Keratinocyte (primary cell): ENCODE data around the gene TCF7L2. TPM values are rescaled to one million over a fixed set of nuclear protein-coding genes. Genes with fewer than 3 reads are reported as not detected.

Experiments used
- DNase-seq: peaks from one replicate; pipeline ENCODE4 v3.0.0-alpha.2; 2011; ENCODE audit warnings: low read depth, missing footprints, low spot score
- FAIRE-seq: peaks from 2 replicates; lab custom pipeline; 2011; peaks lifted over from hg19 to GRCh38; lab: Jason Lieb, UNC
- H2AFZ ChIP-seq: 2 replicates; pipeline ENCODE4 v1.6.0; 2012; ENCODE audit warnings: low read length, control low read depth, inconsistent platforms; ENCODE audit not compliant: control insufficient read depth
- H3K27ac ChIP-seq: 2 replicates; pipeline ENCODE4 v1.5.1; 2011; ENCODE audit warnings: low read length; ENCODE audit not compliant: control insufficient read depth, insufficient read depth
- H3K27me3 ChIP-seq: 3 replicates; pipeline ENCODE4 v1.6.0; 2011; ENCODE audit warnings: low read length; ENCODE audit not compliant: control insufficient read depth, insufficient read depth; ENCODE audit errors: extremely low read depth
- H3K36me3 ChIP-seq, 2 experiments: 2 replicates in 1 of 2; 3 replicates in 1 of 2; pipeline ENCODE4 v1.5.1; 2011; ENCODE audit warnings: low read length in 2 of 2, mild to moderate bottlenecking in 1 of 2; ENCODE audit not compliant: control insufficient read depth in 2 of 2, insufficient read depth in 2 of 2; ENCODE audit errors: extremely low read depth in 1 of 2
- H3K4me1 ChIP-seq: 3 replicates; pipeline ENCODE4 v1.5.1; 2011; ENCODE audit warnings: low read length; ENCODE audit not compliant: control insufficient read depth, insufficient read depth; ENCODE audit errors: extremely low read depth
- H3K4me2 ChIP-seq: 3 replicates; pipeline ENCODE4 v1.6.0; 2011; ENCODE audit warnings: low read depth, low read length; ENCODE audit not compliant: control insufficient read depth, insufficient read depth; ENCODE audit errors: extremely low read depth
- H3K4me3 ChIP-seq, 3 experiments: fragments of 200-600 bp in 1 of 3; sonication (generic) in 1 of 3; 2 replicates in 2 of 3; 3 replicates in 1 of 3; pipeline ENCODE4 v1.5.1; 2011 to 2016; ENCODE audit warnings: low read length in 3 of 3, mild to moderate bottlenecking in 3 of 3, control low read depth in 2 of 3, inconsistent platforms in 1 of 3, low read depth in 1 of 3, mixed read lengths in 1 of 3, mixed run types in 1 of 3, moderate library complexity in 1 of 3; ENCODE audit not compliant: control insufficient read depth in 2 of 3, insufficient read depth in 2 of 3; ENCODE audit errors: extremely low read depth in 1 of 3
- H3K79me2 ChIP-seq: 2 replicates; pipeline ENCODE4 v1.6.0; 2012; ENCODE audit warnings: low read length; ENCODE audit not compliant: control insufficient read depth, insufficient read depth
- H3K9ac ChIP-seq: 3 replicates; pipeline ENCODE4 v1.6.0; 2011; ENCODE audit warnings: low read length; ENCODE audit not compliant: control insufficient read depth, insufficient read depth; ENCODE audit errors: extremely low read depth
- H3K9me1 ChIP-seq: 3 replicates; pipeline ENCODE4 v1.6.0; 2011; ENCODE audit warnings: low read length; ENCODE audit not compliant: control insufficient read depth, insufficient read depth; ENCODE audit errors: extremely low read depth
- H3K9me3 ChIP-seq: 2 replicates; pipeline ENCODE4 v1.5.1; 2012; ENCODE audit warnings: low read depth, low read length; ENCODE audit not compliant: control insufficient read depth
- H4K20me1 ChIP-seq: 3 replicates; pipeline ENCODE4 v1.6.0; 2011; ENCODE audit warnings: low read length; ENCODE audit not compliant: control insufficient read depth, insufficient read depth; ENCODE audit errors: extremely low read depth
- EZH2 ChIP-seq: IDR thresholded peaks from one replicate; pipeline ENCODE4 v1.6.1; 2012; ENCODE audit warnings: inconsistent platforms, mild to moderate bottlenecking, low read length, moderate library complexity
- dilution Hi-C: fragments of 300-500 bp; cut with MboI; formaldehyde crosslinking; loops from one replicate; pipeline ENCODE4 v1.7.0; 2020; ENCODE audit warnings: low sequenced_read_pairs; ENCODE audit not compliant: extremely low pct_ligation_motif_present
- polyA plus RNA-seq, 5 experiments: library from polyadenylated mRNA; depleted of rRNA in 3 of 5; stranded (reverse) in 3 of 5; stranded (forward) in 1 of 5; unstranded in 1 of 5; fragments of >200 nt; gene quantifications; 1 replicate in 1 of 5; 2 replicates in 3 of 5; 3 replicates in 1 of 5; pipeline versions ENCODE4 v1.2.1 to v1.2.3, GENCODE V29; 2011 to 2012; ENCODE audit warnings: missing spikeins in 2 of 5, low read depth in 1 of 5, low replicate concordance in 1 of 5
- TF ChIP-seq, protein P1 (sequence below), 3 experiments: IDR thresholded peaks in 1 of 3; conservative IDR thresholded peaks in 1 of 3; optimal IDR thresholded peaks in 1 of 3; 2 replicates in 2 of 3; 3 replicates in 1 of 3; pipeline versions ENCODE3 to v1.5.1; 2011; ENCODE audit warnings: low read length in 3 of 3, mild to moderate bottlenecking in 3 of 3, moderate library complexity in 2 of 3, control low read depth in 1 of 3, inconsistent platforms in 1 of 3; ENCODE audit not compliant: insufficient read depth in 2 of 3; ENCODE audit errors: extremely low read depth in 1 of 3

Gene TCF7L2
- polyA plus RNA-seq, 1 donor (not counting 4 experiments of a cell fraction or from before 2014, with no cell fraction given) = 2.5 TPM

DNA sequence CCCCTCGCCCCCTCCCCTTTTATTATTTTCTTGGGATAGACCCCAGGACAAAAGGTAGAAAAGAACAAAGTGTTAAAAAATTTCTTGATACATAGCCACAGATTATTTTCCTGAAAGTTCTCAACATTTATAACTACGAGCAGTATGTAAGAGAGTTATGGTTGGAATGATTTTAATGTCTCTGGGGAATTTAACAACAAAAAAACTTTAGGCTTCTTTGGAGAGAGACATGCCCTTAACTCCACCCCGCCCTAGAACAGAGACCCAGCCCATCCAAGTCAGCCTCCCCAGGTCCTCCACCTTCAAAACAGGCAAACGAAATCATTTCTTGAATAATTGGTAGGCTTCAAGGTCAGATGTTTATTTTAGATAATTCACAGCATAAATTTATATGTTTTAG, 97.1 kb downstream of the TCF7L2 start:
- DNase-seq (no peak), FAIRE-seq (no peak)
- H3K4me1 ChIP-seq = peaks cover 14% of the 10 kb centered on the region
- H3K79me2 ChIP-seq = peaks cover 2% of the 10 kb centered on the region
- no peak overlapping the region for H3K27ac ChIP-seq
- dilution Hi-C loops = no loop called here
- no peaks in the 10 kb centered on the region for H4K20me1 ChIP-seq
- H3K36me3 ChIP-seq = peaks cover 0 to 1% of the 10 kb centered on the region in 2 experiments
- no peak overlapping the region for H3K4me3 ChIP-seq
- H3K9me3 ChIP-seq = no peaks in the 10 kb centered on the region
- no peak for TF ChIP-seq EZH2
- TF ChIP-seq, protein P1, sequence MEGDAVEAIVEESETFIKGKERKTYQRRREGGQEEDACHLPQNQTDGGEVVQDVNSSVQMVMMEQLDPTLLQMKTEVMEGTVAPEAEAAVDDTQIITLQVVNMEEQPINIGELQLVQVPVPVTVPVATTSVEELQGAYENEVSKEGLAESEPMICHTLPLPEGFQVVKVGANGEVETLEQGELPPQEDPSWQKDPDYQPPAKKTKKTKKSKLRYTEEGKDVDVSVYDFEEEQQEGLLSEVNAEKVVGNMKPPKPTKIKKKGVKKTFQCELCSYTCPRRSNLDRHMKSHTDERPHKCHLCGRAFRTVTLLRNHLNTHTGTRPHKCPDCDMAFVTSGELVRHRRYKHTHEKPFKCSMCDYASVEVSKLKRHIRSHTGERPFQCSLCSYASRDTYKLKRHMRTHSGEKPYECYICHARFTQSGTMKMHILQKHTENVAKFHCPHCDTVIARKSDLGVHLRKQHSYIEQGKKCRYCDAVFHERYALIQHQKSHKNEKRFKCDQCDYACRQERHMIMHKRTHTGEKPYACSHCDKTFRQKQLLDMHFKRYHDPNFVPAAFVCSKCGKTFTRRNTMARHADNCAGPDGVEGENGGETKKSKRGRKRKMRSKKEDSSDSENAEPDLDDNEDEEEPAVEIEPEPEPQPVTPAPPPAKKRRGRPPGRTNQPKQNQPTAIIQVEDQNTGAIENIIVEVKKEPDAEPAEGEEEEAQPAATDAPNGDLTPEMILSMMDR (optimal IDR thresholded peaks at IDR 0.05 in 1 of 3, IDR thresholded peaks at IDR 0.05 in 1 of 3, conservative IDR thresholded peaks at IDR 0.05 in 1 of 3; ENCODE audit: extremely low read depth in 1 of 3, insufficient read depth in 2 of 3, low read length in 3 of 3) = no peak
- no peak overlapping the region for H2AFZ ChIP-seq
- no peaks in the 10 kb centered on the region for H3K9me1 ChIP-seq
- H3K9ac ChIP-seq = no peak overlapping the region
- H3K4me2 ChIP-seq = no peak overlapping the region
- no peaks in the 10 kb centered on the region for H3K27me3 ChIP-seq

DNA sequence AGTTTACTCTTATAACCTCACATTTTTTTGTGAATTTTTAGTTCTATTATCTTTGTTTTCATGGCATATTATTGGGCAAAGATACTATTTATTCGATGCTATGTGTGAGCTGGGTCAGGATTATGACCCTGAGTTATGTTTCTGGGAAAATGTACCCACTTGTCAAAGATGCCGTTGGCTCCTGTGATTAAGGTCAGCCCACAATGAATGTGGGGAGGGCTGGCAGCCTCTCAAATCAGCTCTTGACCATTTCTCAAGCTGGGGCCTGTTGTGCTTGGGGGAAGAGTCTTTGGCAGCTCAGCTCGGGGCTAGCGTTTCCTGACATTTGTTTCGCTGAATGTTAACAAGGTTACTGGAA, 97.5 kb downstream of the TCF7L2 start:
- no peak for TF ChIP-seq EZH2
- TF ChIP-seq, protein P1 (optimal IDR thresholded peaks at IDR 0.05 in 1 of 3, IDR thresholded peaks at IDR 0.05 in 1 of 3, conservative IDR thresholded peaks at IDR 0.05 in 1 of 3; ENCODE audit: extremely low read depth in 1 of 3, insufficient read depth in 2 of 3, low read length in 3 of 3) = no peak
- Histone ChIP-seq H3K4me2 (no peak overlapping the region), H2AFZ (no peak overlapping the region), H3K27me3 (no peaks in the 10 kb centered on the region), H3K27ac (no peak overlapping the region), H4K20me1 (no peaks in the 10 kb centered on the region), H3K4me1 (peaks cover 14% of the 10 kb centered on the region), H3K4me3 (no peak overlapping the region), H3K79me2 (peaks cover 2% of the 10 kb centered on the region), H3K9me3 (no peaks in the 10 kb centered on the region), H3K9me1 (no peaks in the 10 kb centered on the region), H3K9ac (no peak overlapping the region), H3K36me3 (peaks cover 0 to 2% of the 10 kb centered on the region in 2 experiments)
- DNase-seq = no peak
- dilution Hi-C loops = no loop called here
- FAIRE-seq = no peak
